ENCODE data around the gene CCM2L. TPM values are rescaled to one million over a fixed set of nuclear protein-coding genes. Genes with fewer than 3 reads are reported as not detected.

CCM2L gene
- total RNA-seq, 1 donor from 2014 or later: not detected

Other genes with a start within 250 kb of the CCM2L start
- 0.26 and 0.28 TPM in 2 replicates for gene MYLK2, start 191.1 kb upstream of the CCM2L start, total RNA-seq
- gene FOXS1, start 164.8 kb upstream of the CCM2L start, total RNA-seq: not detected in 2 replicates
- gene DUSP15, start 139.9 kb upstream of the CCM2L start, total RNA-seq: not detected in 2 replicates
- not detected in 2 replicates for gene TTLL9, start 139.8 kb upstream of the CCM2L start, total RNA-seq
- 18.2 and 19.3 TPM in 2 replicates for gene PDRG1, start 58.4 kb upstream of the CCM2L start, total RNA-seq
- gene XKR7, start 42.3 kb upstream of the CCM2L start, total RNA-seq: not detected in 2 replicates
- not detected in 2 replicates for gene HCK, start 41.8 kb downstream of the CCM2L start, total RNA-seq
- 48.9 and 49.8 TPM in 2 replicates for gene TM9SF4, start 99.3 kb downstream of the CCM2L start, total RNA-seq
- 119 and 120 TPM in 2 replicates for gene PLAGL2, start 197.3 kb downstream of the CCM2L start, total RNA-seq
- gene POFUT1, start 197.4 kb downstream of the CCM2L start, total RNA-seq: 65.7 and 68.1 TPM in 2 replicates

Measured in activated CD4-positive, alpha-beta T cell treated with anti-CD3 and anti-CD28 coated beads, Interleukin-2, amount 10 ng/mL, durations not matched to agents 24 days and 14 days (primary cell).